ENCODE results near the gene USP11.

The USP11 gene

GRCh38 chrX:47204970-47205369 is 27.8 kb upstream of the USP11 start:
- no peak for DNase-seq (ENCODE audit: low spot score)

DNA sequence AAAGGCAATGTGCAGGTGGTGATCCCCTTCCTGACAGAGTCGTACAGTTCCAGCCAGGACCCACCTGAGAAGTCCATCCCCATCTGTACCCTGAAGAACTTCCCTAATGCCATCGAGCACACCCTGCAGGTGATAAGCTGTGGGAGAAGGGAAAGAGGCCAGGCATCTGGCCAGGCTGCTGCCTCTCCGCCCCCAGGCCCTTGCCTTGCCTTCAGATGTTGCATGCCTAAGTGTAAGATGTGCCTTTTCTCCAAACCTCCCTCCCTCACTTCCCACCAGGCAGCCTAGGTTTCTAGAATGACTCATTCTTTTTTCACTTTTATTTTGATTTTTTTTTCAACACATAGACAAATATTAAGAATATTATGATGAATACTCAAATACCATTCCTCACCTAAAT is 26.5 kb upstream of the USP11 start:
- DNase-seq (ENCODE audit: low spot score) = no peak

GRCh38 chrX:47208108-47208507 is 24.7 kb upstream of the USP11 start:
- no peak for DNase-seq (ENCODE audit: low spot score)

DNA sequence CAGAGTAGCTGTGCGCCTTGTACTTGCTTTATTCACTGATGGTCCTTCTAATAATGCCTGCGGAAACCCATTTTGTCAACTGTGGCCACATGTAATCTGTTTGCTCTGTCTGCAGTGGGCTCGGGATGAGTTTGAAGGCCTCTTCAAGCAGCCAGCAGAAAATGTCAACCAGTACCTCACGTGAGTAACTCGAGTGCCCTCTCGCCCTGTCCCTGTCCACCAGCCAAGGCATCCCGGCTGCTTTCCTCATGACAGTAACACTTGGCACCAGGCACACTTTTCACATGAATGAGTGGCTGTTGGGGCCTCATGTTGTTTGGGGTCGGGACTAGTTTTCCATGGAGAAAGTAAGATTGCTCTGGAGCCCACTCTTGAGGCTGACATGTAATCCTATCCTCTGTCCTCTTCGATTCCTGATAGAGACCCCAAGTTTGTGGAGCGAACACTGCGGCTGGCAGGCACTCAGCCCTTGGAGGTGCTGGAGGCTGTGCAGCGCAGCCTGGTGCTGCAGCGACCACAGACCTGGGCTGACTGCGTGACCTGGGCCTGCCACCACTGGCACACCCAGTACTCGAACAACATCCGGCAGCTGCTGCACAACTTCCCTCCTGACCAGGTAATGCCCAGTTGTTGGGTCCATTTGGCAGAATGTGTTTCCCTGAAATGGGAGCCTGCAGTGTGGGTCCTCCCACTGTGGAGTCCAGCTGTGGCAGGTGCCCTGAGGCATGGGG is 23.1 kb upstream of the USP11 start:
- no peak for DNase-seq (ENCODE audit: low spot score)

DNA sequence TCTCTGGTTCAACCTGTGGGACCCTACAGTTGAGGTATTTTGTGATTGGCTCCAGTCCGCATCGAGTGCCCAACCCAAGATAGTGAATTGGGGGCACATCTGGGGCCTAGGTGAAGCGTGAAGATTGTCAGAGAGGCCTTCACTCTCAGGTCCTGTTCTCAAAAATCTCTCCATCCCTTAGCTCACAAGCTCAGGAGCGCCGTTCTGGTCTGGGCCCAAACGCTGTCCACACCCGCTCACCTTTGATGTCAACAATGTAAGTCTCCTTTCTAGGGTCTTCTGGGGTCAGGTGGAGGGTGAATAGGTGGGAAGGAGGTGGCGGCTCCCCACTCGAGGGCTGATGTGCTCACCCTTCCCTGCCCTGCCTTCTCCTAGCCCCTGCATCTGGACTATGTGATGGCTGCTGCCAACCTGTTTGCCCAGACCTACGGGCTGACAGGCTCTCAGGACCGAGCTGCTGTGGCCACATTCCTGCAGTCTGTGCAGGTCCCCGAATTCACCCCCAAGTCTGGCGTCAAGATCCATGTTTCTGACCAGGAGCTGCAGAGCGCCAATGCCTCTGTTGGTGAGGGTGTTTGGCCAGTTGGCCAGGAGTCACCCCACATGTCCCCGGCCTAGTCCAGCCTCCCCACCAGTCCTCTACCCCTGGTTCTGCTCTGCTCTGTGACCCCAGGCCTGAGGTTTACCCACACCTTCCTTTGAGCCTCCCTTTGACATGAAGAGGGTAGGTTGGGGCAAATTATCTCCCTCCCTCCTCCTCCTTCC is 22.0 kb upstream of the USP11 start:
- DNase-seq (ENCODE audit: low spot score) = no peak

- no peak for DNase-seq (ENCODE audit: low spot score)
Measured at GRCh38 chrX:47212381-47213293, 20.2 kb upstream of the USP11 start.

DNA sequence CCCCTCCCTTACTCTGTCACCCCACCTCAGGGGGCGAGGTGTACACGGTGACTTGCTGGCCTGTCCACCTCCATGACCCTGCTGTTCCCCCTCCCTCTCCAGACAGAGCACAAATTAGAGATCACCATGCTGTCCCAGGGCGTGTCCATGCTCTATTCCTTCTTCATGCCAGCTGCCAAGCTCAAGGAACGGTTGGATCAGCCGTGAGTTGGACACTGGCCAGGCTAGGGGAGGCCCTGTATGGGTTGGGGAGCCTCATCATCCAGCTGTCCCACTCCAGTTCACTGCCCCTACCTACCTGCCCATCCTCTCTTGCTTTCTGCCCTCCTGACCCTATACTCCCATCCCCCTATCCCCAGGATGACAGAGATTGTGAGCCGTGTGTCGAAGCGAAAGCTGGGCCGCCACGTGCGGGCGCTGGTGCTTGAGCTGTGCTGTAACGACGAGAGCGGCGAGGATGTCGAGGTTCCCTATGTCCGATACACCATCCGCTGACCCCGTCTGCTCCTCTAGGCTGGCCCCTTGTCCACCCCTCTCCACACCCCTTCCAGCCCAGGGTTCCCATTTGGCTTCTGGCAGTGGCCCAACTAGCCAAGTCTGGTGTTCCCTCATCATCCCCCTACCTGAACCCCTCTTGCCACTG is 18.3 kb upstream of the USP11 start:
- DNase-seq (ENCODE audit: low spot score) = no peak

- no peak for DNase-seq (ENCODE audit: low spot score)
Measured at GRCh38 chrX:47215291-47215900, 17.4 kb upstream of the USP11 start.

- DNase-seq (ENCODE audit: low spot score) = no peak
Measured at GRCh38 chrX:47216393-47216925, 16.4 kb upstream of the USP11 start.

GRCh38 chrX:47217121-47217851 is 15.5 kb upstream of the USP11 start:
- DNase-seq (ENCODE audit: low spot score) = peak; percentile 17

GRCh38 chrX:47217852-47218279 is 14.9 kb upstream of the USP11 start:
- peak; percentile 97 for DNase-seq (ENCODE audit: low spot score)

DNA sequence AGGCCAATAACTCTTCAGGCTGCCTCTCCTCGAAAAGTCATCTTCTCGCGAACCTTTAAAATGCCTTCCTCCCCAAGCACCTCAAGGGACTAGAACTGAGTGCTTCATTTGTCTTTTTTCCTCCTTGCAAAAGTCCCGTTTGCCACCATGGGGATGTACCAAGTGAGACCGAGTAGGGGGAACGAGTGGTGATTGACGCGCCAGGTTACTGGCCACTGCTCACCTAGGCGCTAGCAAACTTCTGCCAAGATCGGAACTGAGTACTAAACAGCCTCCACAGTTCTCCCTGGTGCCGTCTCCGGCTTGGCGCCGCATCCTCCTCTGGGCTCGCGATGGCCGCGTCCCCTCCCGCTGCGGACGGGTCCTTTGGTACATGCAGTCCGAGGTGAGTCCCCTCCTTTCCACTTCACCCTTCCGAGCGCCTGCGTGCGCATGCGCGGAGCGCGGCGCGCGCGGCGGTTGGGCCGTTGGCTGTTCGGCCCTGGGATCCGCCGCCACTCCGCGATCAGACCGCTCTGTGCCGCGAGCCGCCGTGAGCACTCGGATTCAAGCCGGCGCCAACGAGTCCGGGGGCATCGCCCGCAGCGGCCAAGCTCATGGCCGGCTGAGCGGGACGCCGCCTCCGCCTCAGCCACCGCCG is 14.4 kb upstream of the USP11 start, which contains the start of gene CDK16:
TSS of gene CDK16 (plus strand) at position 402 of the 640 bp plus-strand sequence. CDS start 4,877 bp downstream, outside the sequence.
- peak; percentile 78 for DNase-seq (ENCODE audit: low spot score)

DNA sequence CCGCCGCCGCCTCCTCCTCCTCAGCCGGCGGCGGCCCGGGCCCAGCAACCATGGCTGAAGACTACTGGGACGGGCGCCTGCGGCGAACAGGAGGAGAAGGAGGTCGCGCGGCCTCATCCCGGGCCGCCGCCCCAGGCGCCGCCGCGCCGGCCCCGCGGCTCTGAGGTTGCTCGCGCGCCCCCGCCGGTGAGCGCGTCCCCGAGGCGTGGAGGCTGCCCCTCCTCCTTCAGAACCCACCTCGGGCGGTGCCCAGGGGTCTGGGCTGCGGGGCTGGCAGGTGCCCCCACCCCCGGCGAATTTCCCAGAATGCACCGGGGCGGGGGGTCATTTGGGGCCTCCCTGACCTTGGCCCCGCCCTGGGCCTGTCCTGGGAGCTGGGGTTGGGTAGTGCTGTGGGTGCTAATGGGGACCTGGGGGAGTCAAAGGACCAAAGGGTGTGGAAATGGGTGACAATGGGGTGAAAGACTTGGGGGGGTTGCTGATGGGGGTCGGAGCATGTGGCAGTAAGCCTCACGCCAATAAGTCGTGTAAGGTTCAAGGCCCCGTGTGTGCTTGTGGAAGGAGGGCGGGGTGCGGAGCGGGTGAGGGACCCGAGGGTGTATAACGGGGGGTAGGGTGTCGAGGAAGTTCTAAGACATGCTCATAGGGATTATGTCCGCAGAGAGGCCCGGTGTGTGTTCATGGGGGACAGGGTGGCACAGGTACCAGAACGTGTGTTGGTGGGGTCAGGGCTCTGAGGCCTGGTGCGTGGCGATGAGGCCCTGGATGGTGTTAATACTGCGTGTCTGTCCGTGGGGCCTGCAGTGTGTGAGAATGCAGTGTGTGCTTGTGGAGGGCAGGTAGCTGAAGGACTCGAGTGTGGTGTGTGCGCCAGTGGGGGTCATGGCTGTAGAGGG is 13.6 kb upstream of the USP11 start:
- DNase-seq (ENCODE audit: low spot score) = peak; percentile 16

DNA sequence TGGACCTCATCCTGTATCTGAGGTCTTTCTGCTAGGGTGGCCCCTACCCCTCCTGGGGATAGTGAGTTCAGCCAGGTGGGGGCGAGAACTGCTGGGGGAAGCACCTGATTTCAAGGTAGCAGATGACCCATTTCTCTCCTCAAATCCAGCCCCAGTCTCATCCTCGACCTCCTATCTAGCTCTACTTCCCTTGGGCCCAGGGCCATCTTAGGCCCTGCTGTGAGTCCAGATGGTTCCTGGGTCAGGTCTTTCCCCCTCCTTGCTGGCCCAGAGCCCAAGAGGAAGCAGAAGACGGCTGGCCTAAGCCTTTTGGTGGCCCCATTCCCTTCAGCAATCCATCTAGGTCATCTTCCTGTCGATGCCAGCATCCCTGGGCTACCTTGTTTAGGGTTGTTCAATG is 11.1 kb upstream of the USP11 start:
- DNase-seq (ENCODE audit: low spot score) = no peak

- DNase-seq (ENCODE audit: low spot score) = no peak
Measured at GRCh38 chrX:47222751-47223350, 10.0 kb upstream of the USP11 start.

DNA sequence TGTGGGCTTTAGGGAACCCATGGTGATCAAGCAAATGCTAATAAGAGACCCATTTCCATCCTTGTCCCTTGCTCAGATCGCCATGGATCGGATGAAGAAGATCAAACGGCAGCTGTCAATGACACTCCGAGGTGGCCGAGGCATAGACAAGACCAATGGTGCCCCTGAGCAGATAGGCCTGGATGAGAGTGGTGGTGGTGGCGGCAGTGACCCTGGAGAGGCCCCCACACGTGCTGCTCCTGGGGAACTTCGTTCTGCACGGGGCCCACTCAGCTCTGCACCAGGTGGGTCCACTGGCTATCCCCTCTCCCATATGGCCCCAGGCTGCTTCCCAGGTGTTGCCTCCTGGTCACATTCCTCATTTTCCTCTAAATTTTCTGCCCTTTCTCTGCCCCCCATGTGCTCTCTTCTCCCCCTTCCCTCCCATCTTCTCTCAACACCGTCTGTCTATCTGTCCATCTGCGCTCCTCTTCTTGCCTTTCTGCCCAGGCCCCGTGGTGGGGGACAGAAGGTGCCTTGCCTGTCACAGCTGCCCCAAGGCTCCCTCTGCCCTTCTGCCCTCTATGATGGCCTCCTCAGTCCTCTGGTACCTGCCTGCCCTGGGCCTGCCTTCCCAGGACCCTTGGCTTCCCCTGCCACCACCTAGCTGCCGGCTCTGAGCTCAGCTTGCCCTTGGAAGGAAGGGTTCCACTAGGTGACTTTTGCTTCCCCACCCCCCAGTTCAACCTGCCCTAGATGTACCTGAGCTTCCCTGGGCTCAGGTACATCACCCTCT is 9.1 kb upstream of the USP11 start:
- DNase-seq (ENCODE audit: low spot score) = no peak

GRCh38 chrX:47224266-47224895 is 8.4 kb upstream of the USP11 start:
- DNase-seq (ENCODE audit: low spot score) = no peak

Data from CD4-positive, alpha-beta T cell treated with Interleukin-15 for 4 hours (primary cell).